WTC11 (cell line): ENCODE measurements around the gene ARMC7. TPM values are rescaled to one million over a fixed set of nuclear protein-coding genes. Genes with fewer than 3 reads are reported as not detected.
A peak's percentile ranks its signal among the peaks of the same experiment; 100 is the strongest.

Experiments used
- ARID4B ChIP-seq: sonication (generic); formaldehyde crosslinking; IDR thresholded peaks from 2 replicates; pipeline ENCODE4 v1.8.0; 2023; ENCODE audit warnings: missing genetic modification reagents, mild to moderate bottlenecking, borderline replicate concordance
- CBFB ChIP-seq: sonication (generic); formaldehyde crosslinking; IDR thresholded peaks from 2 replicates; pipeline ENCODE4 v1.8.1; 2022; ENCODE audit warnings: mild to moderate bottlenecking, low read depth, missing genetic modification reagents
- CDX4 ChIP-seq: fragments of 250-450 bp; sonication (Bioruptor Pico); IDR thresholded peaks from 2 replicates; pipeline ENCODE4 v1.9.0; 2021; ENCODE audit warnings: moderate library complexity, mild to moderate bottlenecking, inconsistent platforms, borderline replicate concordance
- CTCF ChIP-seq: fragments of 200-600 bp; IDR thresholded peaks from 2 replicates; pipeline ENCODE4 v1.8.0; 2022; ENCODE audit warnings: antibody characterized with exemption
- E2F4 ChIP-seq: sonication (generic); formaldehyde crosslinking; IDR thresholded peaks from 2 replicates; pipeline ENCODE4 v1.8.1; 2022; ENCODE audit warnings: low read depth, mild to moderate bottlenecking, moderate library complexity, missing genetic modification reagents, borderline replicate concordance
- ETV6 ChIP-seq: sonication (generic); formaldehyde crosslinking; IDR thresholded peaks from 2 replicates; pipeline ENCODE4 v1.8.1; 2022; ENCODE audit warnings: mild to moderate bottlenecking, missing genetic modification reagents
- FOXK1 ChIP-seq: sonication (generic); formaldehyde crosslinking; IDR thresholded peaks from 2 replicates; pipeline ENCODE4 v1.8.0; 2022; ENCODE audit warnings: mild to moderate bottlenecking, moderate library complexity, missing genetic modification reagents
- FOXP1 ChIP-seq: sonication (generic); formaldehyde crosslinking; IDR thresholded peaks from 2 replicates; pipeline ENCODE4 v1.8.0; 2022; ENCODE audit warnings: missing genetic modification reagents, mild to moderate bottlenecking, moderate library complexity, borderline replicate concordance
- GRHL2 ChIP-seq: fragments of 250-450 bp; sonication (Bioruptor Pico); IDR thresholded peaks from 2 replicates; pipeline ENCODE4 v1.8.0; 2022; ENCODE audit warnings: mild to moderate bottlenecking, moderate library complexity; ENCODE audit not compliant: insufficient replicate concordance, severe bottlenecking
- HMGA2 ChIP-seq: fragments of 250-450 bp; sonication (Bioruptor Pico); IDR thresholded peaks from 2 replicates; pipeline ENCODE4 v1.4.0; 2021; ENCODE audit warnings: mild to moderate bottlenecking, moderate library complexity
- MAX ChIP-seq: sonication (generic); formaldehyde crosslinking; IDR thresholded peaks from 2 replicates; pipeline ENCODE4 v1.8.0; 2022; ENCODE audit warnings: mild to moderate bottlenecking, missing genetic modification reagents
- MXD4 ChIP-seq: fragments of 250-450 bp; sonication (Bioruptor Pico); IDR thresholded peaks from 2 replicates; pipeline ENCODE4 v1.8.0; 2021; ENCODE audit warnings: mild to moderate bottlenecking, moderate library complexity, borderline replicate concordance
- NFATC4 ChIP-seq: fragments of 250-450 bp; sonication (Bioruptor Pico); IDR thresholded peaks from 2 replicates; pipeline ENCODE4 v1.9.0; 2021; ENCODE audit warnings: mild to moderate bottlenecking
- NFYB ChIP-seq: sonication (generic); formaldehyde crosslinking; conservative IDR thresholded peaks from 2 replicates; pipeline ENCODE4 v1.8.0; 2022; ENCODE audit warnings: low read depth, missing genetic modification reagents
- NR2C2 ChIP-seq: sonication (generic); formaldehyde crosslinking; IDR thresholded peaks from 2 replicates; pipeline ENCODE4 v1.8.0; 2022; ENCODE audit warnings: mild to moderate bottlenecking, missing genetic modification reagents
- NR3C1 ChIP-seq: sonication (generic); formaldehyde crosslinking; conservative IDR thresholded peaks from 2 replicates; pipeline ENCODE4 v1.8.1; 2023; ENCODE audit warnings: low read depth, mild to moderate bottlenecking, missing genetic modification reagents
- OVOL2 ChIP-seq: fragments of 250-450 bp; sonication (Bioruptor Pico); IDR thresholded peaks from 2 replicates; pipeline ENCODE4 v1.9.0; 2021; ENCODE audit warnings: mild to moderate bottlenecking, borderline replicate concordance
- PREB ChIP-seq: sonication (generic); formaldehyde crosslinking; IDR thresholded peaks from 2 replicates; pipeline ENCODE4 v1.8.1; 2022; ENCODE audit warnings: mild to moderate bottlenecking, missing genetic modification reagents, moderate library complexity, borderline replicate concordance
- RORB ChIP-seq: fragments of 250-450 bp; sonication (Bioruptor Pico); IDR thresholded peaks from 2 replicates; pipeline ENCODE4 v1.9.0; 2021; ENCODE audit warnings: mild to moderate bottlenecking
- SMAD4 ChIP-seq: sonication (generic); formaldehyde crosslinking; IDR thresholded peaks from 2 replicates; pipeline ENCODE4 v1.8.0; 2022; ENCODE audit warnings: mild to moderate bottlenecking, missing genetic modification reagents
- SOX15 ChIP-seq: fragments of 250-450 bp; sonication (Bioruptor Pico); IDR thresholded peaks from 2 replicates; pipeline ENCODE4 v1.9.0; 2021; ENCODE audit warnings: mild to moderate bottlenecking
- TEAD4 ChIP-seq: sonication (generic); formaldehyde crosslinking; IDR thresholded peaks from 2 replicates; pipeline ENCODE4 v1.8.0; 2022; ENCODE audit warnings: mild to moderate bottlenecking, missing genetic modification reagents
- ZBTB21 ChIP-seq: sonication (generic); formaldehyde crosslinking; IDR thresholded peaks from 2 replicates; pipeline ENCODE4 v1.8.1; 2023; ENCODE audit warnings: mild to moderate bottlenecking, missing genetic modification reagents, borderline replicate concordance
- ZMAT4 ChIP-seq: fragments of 250-450 bp; sonication (Bioruptor Pico); IDR thresholded peaks from 2 replicates; pipeline ENCODE4 v1.9.0; 2021; ENCODE audit warnings: mild to moderate bottlenecking
- ZNF121 ChIP-seq: sonication (generic); formaldehyde crosslinking; IDR thresholded peaks from 2 replicates; pipeline ENCODE4 v1.8.0; 2023; ENCODE audit warnings: missing genetic modification reagents
- ZNF219 ChIP-seq: sonication (generic); formaldehyde crosslinking; IDR thresholded peaks from 2 replicates; pipeline ENCODE4 v1.8.0; 2023; ENCODE audit warnings: missing genetic modification reagents, mild to moderate bottlenecking, borderline replicate concordance
- ZNF425 ChIP-seq: fragments of 250-450 bp; sonication (Bioruptor Pico); conservative IDR thresholded peaks from 2 replicates; pipeline ENCODE4 v1.9.0; 2021; ENCODE audit warnings: mild to moderate bottlenecking
- ZNF671 ChIP-seq: fragments of 250-450 bp; sonication (Bioruptor Pico); IDR thresholded peaks from 2 replicates; pipeline ENCODE4 v1.8.0; 2021; ENCODE audit warnings: mild to moderate bottlenecking
- total RNA-seq: library from RNA; stranded (reverse); gene quantifications from 3 replicates; pipeline ENCODE4 v1.2.3, GENCODE V29; 2021

ARMC7 gene
- total RNA-seq, 1 experiment from 2014 or later: 13.2 TPM

- TF ChIP-seq FOXP1 (peak; percentile 91), ZNF425 (no peak), CBFB (CRISPR knock-in tag) (no peak), NFYB (CRISPR knock-in tag) (peak; percentile 29; the same call in 1 of the 2 replicates), SOX15 (no peak), CDX4 (no peak), CTCF (peak; percentile 59), ZNF671 (CRISPR knock-in tag) (no peak), ARID4B (CRISPR knock-in tag) (peak; percentile 97), OVOL2 (CRISPR knock-in tag) (no peak), E2F4 (CRISPR knock-in tag) (no peak), TEAD4 (CRISPR knock-in tag) (peak; percentile 74; the same call in 1 of the 2 replicates), NFATC4 (CRISPR knock-in tag) (0 out of 2 replicates have a peak, but pooled peaks have one; percentile 65), PREB (no peak), GRHL2 (CRISPR knock-in tag) (no peak), SMAD4 (peak; percentile 77; the same call in 1 of the 2 replicates), ZMAT4 (no peak), MXD4 (CRISPR knock-in tag) (no peak), MAX (peak; percentile 95), NR2C2 (CRISPR knock-in tag) (no peak), HMGA2 (CRISPR knock-in tag) (no peak), ZNF121 (CRISPR knock-in tag) (no peak), ETV6 (CRISPR knock-in tag) (peak; percentile 96), ZNF219 (peak; percentile 87; the same call in 1 of the 2 replicates), RORB (no peak), NR3C1 (CRISPR knock-in tag) (no peak), ZBTB21 (CRISPR knock-in tag) (peak; percentile 92), FOXK1 (CRISPR knock-in tag) (peak; percentile 83)
These were observed 21.7 kb downstream of the ARMC7 start, which contains the start of gene NT5C (continued) for GRCh38 chr17:75131278-75132017.
